ENCODE measurements around the gene CAPN11.

CAPN11 gene

GRCh38 chr6:44113414-44113813 is 45.2 kb upstream of the CAPN11 start:
- Mint-ChIP-seq H3K27ac (no peak overlapping the region), H3K9me3 (no peaks in the 10 kb centered on the region)

GRCh38 chr6:44115866-44116265 is 42.8 kb upstream of the CAPN11 start:
- TF ChIP-seq CTCF (IDR thresholded peaks at IDR 0.05) = no peak
- Mint-ChIP-seq H3K4me1 (peaks cover 34% of the 10 kb centered on the region), H3K4me3 (no peak overlapping the region), H3K36me3 (ENCODE audit: low read depth) (peaks cover 48% of the 10 kb centered on the region), H3K27ac (no peak overlapping the region), H3K9me3 (no peaks in the 10 kb centered on the region), H3K27me3 (ENCODE audit: low read depth, poor library complexity) (no peaks in the 10 kb centered on the region)
- DNase-seq = no peak

More at GRCh38 chr6:44113414-44113813, 45.2 kb upstream of the CAPN11 start:
- Mint-ChIP-seq H3K36me3 (ENCODE audit: low read depth) (peaks cover 66% of the 10 kb centered on the region), H3K4me3 (no peak overlapping the region), H3K4me1 (peaks cover 38% of the 10 kb centered on the region), H3K27me3 (ENCODE audit: low read depth, poor library complexity) (no peaks in the 10 kb centered on the region)
- peak; percentile 6 for TF ChIP-seq CTCF (IDR thresholded peaks at IDR 0.05)
- no peak for DNase-seq

GRCh38 chr6:44116641-44117382 is 41.8 kb upstream of the CAPN11 start:
- no peaks in the 10 kb centered on the region for H3K9me3 Mint-ChIP-seq
- peaks cover 38% of the 10 kb centered on the region for H3K36me3 Mint-ChIP-seq (ENCODE audit: low read depth)
- H3K4me3 Mint-ChIP-seq = no peak overlapping the region
- H3K27me3 Mint-ChIP-seq (ENCODE audit: low read depth, poor library complexity) = no peaks in the 10 kb centered on the region
- H3K27ac Mint-ChIP-seq = peak overlapping the region; percentile 68
- H3K4me1 Mint-ChIP-seq = peaks cover 37% of the 10 kb centered on the region
- DNase-seq = no peak
- no peak for TF ChIP-seq CTCF (IDR thresholded peaks at IDR 0.05)

- H3K27ac Mint-ChIP-seq = no peak overlapping the region
- TF ChIP-seq CTCF (IDR thresholded peaks at IDR 0.05) = no peak
- H3K4me1 Mint-ChIP-seq = peaks cover 43% of the 10 kb centered on the region
These were observed 41.1 kb upstream of the CAPN11 start for GRCh38 chr6:44117397-44118128.

GRCh38 chr6:44119704-44120262 is 38.8 kb upstream of the CAPN11 start:
- no peak for DNase-seq
- Mint-ChIP-seq H3K4me3 (no peak overlapping the region), H3K27me3 (ENCODE audit: low read depth, poor library complexity) (no peaks in the 10 kb centered on the region), H3K27ac (peak overlapping the region; percentile 73), H3K4me1 (peaks cover 65% of the 10 kb centered on the region), H3K36me3 (ENCODE audit: low read depth) (peaks cover 28% of the 10 kb centered on the region), H3K9me3 (no peaks in the 10 kb centered on the region)
- TF ChIP-seq CTCF (IDR thresholded peaks at IDR 0.05) = no peak

More at GRCh38 chr6:44117397-44118128, 41.1 kb upstream of the CAPN11 start:
- H3K9me3 Mint-ChIP-seq = no peaks in the 10 kb centered on the region
- DNase-seq = no peak
- H3K27me3 Mint-ChIP-seq (ENCODE audit: low read depth, poor library complexity) = no peaks in the 10 kb centered on the region
- H3K4me3 Mint-ChIP-seq = no peak overlapping the region
- H3K36me3 Mint-ChIP-seq (ENCODE audit: low read depth) = peaks cover 31% of the 10 kb centered on the region

Data from nephron progenitor cell (in vitro differentiated cells).